SKM-1 treated with dmso at 0.1 percent for 144 hours (cell line): ENCODE data around the gene FBXO34.

Experiments
- DNase-seq: peaks from one replicate; lab custom pipeline; 2025; ENCODE audit not compliant: unreplicated experiment; lab: John Stamatoyannopoulos, UW

Gene FBXO34

DNA sequence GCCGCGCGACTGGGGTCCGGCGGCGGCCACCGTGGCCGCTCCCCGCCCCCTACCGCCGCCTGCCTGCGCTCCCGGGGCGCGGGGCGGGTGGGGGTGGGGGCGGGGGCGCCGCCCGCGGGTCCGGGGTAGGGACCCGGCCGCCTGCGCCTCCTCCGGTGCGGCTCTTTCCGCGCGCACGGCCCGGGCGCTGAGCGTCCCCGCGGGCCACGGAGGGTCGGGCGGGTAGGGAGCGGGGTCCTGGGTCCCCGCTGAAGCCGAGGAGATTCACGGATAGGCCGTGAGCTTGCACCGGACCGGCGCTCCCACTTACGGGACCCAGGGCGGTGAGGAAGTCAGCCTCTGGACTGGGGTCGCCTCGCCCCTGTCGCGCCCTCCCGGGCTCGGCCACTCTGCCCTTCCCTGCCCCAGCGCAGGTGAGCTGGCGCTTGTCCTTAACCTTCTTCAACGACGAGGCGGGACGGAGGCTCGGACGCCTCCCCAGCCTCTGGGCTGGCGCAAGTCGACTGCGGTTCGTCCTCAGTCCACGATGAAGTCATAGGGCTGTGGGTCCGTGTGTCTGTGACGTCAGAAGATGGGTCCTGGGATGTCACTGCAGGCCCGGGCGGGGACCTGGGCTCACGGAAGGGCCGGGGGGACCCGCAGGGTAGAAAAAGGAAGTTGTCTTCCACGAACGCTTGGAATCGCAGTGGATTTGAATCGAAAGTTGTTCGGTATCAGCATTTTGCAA is 514 bp downstream of the FBXO34 start:
- DNase-seq: peak; percentile 61

- no peak for DNase-seq
These were observed 1.2 kb downstream of the FBXO34 start for GRCh38 chr14:55272387-55272786.

- DNase-seq: no peak
These were observed 1.7 kb downstream of the FBXO34 start for GRCh38 chr14:55272922-55273321.

GRCh38 chr14:55274146-55274545 is 2.9 kb downstream of the FBXO34 start:
- DNase-seq: no peak

GRCh38 chr14:55274751-55275150 is 3.5 kb downstream of the FBXO34 start:
- no peak for DNase-seq

DNA sequence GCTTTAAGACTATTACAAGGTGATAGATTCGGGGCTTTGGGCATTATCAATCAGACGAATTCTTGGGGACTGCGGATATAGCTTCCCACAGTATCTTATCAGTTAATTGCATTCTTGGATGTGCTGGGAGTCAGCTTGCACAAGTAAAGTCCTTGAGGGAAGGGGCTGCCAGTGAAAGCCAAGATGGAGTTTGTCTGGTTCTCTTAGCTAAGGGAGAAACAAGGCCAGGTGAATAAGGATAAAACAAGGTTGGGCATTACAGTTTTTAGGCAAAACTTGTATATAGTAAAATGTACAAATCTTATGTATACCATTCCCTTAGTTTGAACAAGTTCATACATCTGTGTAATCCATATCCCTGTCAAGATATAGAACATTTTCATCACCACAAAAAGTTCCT is 5.5 kb downstream of the FBXO34 start:
- DNase-seq: no peak

DNA sequence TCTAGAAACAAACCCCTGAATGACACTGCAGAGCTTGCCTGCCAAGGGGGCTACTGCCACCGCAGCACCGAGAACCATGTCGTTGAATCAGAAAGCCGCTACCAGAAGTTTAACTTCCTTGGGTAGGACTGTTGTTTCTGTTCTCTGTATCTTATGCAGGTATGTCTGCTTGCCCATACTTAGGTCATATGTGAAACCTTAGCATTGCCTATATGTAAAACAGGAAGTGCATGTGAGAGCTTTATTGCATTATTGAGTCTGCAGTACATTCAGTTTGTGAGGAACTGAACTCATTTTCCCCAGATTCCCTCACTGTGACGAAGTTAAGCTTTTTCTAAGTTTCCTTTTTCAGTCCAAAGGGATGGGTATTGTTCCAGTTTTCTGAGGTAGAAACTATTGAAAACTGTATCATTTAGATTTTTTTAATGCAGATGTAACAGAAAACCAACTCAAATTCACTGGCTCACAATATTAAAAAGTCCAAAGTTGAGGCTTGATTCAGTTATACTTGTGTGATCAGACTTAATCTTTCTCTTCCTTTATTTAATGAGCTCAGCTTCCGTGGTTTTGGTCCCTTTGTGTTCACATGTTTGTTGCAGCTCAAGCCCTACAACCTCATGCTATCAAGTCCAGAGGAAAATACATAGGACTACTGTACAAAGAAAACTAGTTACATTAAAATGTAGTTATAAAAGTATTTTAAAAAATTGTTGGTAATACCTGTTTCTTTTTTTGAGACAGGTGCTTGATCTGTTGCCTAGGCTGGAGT is 6.9 kb downstream of the FBXO34 start:
- DNase-seq: peak; percentile 47

GRCh38 chr14:55279384-55279783 is 8.2 kb downstream of the FBXO34 start:
- DNase-seq: no peak

DNA sequence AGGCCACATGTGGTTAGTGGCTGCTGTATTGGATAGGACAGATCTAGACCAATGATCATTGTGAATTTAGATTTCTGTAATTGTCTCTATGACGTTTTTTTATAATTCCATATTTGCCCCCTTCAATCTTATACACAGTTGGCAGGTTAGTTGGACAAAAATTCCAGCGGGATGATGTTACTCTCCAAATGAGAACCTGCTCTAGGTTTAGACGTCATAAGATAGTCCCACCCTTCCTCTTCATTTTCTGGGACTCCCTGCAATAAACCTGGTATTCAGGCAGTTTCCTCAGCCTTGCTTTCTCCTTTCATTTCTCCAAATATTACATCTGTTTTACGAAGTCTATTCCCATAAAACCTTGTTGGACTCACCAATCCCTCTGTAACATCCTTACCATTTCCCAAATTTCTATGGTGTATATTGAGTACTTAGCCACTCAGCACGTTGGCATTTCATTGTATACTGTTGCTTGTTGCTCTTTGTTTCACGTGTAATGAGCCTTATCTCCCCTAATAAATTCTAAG is 10.2 kb downstream of the FBXO34 start:
- no peak for DNase-seq

GRCh38 chr14:55285048-55285652 is 13.9 kb downstream of the FBXO34 start:
- no peak for DNase-seq

GRCh38 chr14:55288439-55288838 is 17.2 kb downstream of the FBXO34 start:
- DNase-seq: no peak

- no peak for DNase-seq
These were observed 20.4 kb downstream of the FBXO34 start for GRCh38 chr14:55291480-55292081.

DNA sequence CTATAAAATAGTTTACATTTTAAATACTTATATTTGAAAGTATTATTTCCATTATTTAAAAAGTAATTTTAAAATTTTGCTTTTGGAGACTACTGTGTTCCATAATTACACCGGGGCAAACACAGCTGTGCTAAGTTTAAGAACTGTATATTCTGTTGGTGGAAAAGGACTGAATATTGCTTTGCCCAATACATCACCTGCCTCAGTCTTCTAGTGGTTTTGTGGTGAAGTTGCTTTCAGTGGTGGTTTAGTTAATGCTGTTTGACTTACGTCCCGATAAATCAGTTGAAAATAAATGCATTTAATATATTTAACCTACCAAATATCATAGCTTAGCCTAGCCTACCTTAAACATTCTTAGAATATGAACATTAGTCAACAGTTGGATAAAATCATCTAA is 23.4 kb downstream of the FBXO34 start:
- DNase-seq: no peak

GRCh38 chr14:55297611-55298499 is 26.6 kb downstream of the FBXO34 start:
- DNase-seq: no peak

DNA sequence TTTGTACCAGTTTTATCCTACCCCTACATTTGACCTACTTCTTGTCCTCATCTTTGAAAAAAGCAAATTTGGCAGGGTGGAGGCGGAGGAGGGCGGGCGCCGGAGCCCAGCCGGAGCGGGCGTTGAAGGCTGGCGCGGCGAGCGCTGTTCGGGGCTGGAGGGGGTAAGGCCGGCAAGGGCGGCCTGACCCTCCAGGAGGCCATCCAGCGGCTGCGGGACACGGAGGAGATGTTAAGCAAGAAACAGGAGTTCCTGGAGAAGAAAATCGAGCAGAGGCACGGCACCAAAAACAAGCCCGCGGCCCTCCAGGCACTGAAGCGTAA is 27.2 kb downstream of the FBXO34 start:
- DNase-seq: no peak

GRCh38 chr14:55301437-55302121 is 30.4 kb downstream of the FBXO34 start:
- no peak for DNase-seq

GRCh38 chr14:55302367-55303124 is 31.3 kb downstream of the FBXO34 start:
- no peak for DNase-seq

DNA sequence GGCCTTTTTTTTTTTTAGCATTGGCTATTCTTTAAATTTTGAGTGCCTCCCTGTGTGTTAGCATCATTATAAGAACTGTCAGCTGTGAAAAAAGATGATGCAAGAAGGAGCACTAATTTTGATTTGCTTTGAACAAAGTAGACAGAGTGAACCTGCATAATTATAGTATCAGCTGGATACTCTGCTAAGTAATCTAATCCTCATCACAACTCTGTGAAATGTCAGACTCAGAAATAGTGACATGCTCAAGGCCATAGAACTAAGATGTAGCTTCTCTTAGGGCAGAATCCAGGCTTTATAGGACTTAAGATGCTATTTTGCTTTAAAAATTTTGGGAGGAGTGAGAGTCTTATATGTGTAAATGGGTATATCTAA is 31.9 kb downstream of the FBXO34 start:
- DNase-seq: no peak

DNA sequence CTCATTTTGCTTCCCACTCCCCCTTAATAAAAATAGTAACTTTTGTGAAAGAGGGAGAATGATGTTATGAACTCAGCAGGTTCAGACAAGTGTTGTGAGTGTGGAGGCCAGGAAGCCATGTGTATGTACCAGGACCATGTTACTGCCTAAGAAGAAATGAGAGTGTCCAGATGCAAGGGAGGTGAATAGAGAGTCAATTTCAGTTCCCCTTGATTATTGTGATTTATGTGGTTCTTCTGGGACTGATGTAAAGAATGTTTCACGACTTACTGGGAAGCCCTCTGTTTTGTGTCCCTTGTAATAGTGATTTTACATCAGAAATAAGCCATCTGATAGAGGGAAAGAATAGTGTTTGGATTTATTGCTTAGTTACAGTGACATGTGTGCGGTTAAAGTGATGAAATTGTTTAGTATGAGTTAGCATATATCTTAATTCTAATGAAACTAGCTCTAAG is 32.5 kb downstream of the FBXO34 start:
- DNase-seq: no peak
